Esophagus muscularis mucosa (tissue), 4 donors: ENCODE data around the gene VCPKMT. TPM values are rescaled to one million over a fixed set of nuclear protein-coding genes. Genes with fewer than 3 reads are reported as not detected.
A peak's percentile ranks its signal among the peaks of the same experiment; 100 is the strongest.

Experiments used
- DNase-seq: peaks from one replicate; pipeline ENCODE4 v3.0.0-alpha.2; 2017; ENCODE audit errors: extremely low spot score
- H3K27ac ChIP-seq, 4 donors: fragments of 200-600 bp; sonication (generic); replicated peaks in 1 of 4; 1 replicate in 3 of 4; 2 replicates in 1 of 4; pipeline ENCODE4 v1.5.1; 2016 to 2019; ENCODE audit warnings: mild to moderate bottlenecking in 1 of 4
- H3K27me3 ChIP-seq, 4 donors: fragments of 200-600 bp; sonication (generic); one replicate each; pipeline versions ENCODE4 v1.5.1 to v1.6.0; 2016 to 2019
- H3K36me3 ChIP-seq, 4 donors: fragments of 200-600 bp; sonication (generic); one replicate each; pipeline ENCODE4 v1.5.1; 2016 to 2019
- H3K4me1 ChIP-seq, 4 donors: fragments of 200-600 bp; sonication (generic); one replicate each; pipeline ENCODE4 v1.5.1; 2016 to 2019
- H3K4me3 ChIP-seq, 4 donors: fragments of 200-600 bp; sonication (generic); 1 replicate in 2 of 4; 2 replicates in 2 of 4; pipeline ENCODE4 v1.5.1; 2016 to 2019; ENCODE audit warnings: mild to moderate bottlenecking in 4 of 4, moderate library complexity in 1 of 4
- H3K9me3 ChIP-seq, 4 donors: fragments of 200-600 bp; sonication (generic); 1 replicate in 3 of 4; 2 replicates in 1 of 4; pipeline ENCODE4 v1.5.1; 2016 to 2019
- CTCF ChIP-seq, 3 experiments: fragments of 200-600 bp in 2 of 3; fragments of 450-650 bp in 1 of 3; sonication (generic) in 2 of 3; IDR thresholded peaks; one replicate each; pipeline ENCODE4 v1.5.1; 2017 to 2019; ENCODE audit warnings: antibody characterized with exemption in 3 of 3, mild to moderate bottlenecking in 2 of 3, moderate library complexity in 1 of 3
- EP300 ChIP-seq: sonication (generic); formaldehyde crosslinking; IDR thresholded peaks from one replicate; pipeline ENCODE4 v1.6.1; 2017; ENCODE audit warnings: antibody characterized with exemption
- POLR2A ChIP-seq: fragments of 450-650 bp; IDR thresholded peaks from one replicate; pipeline ENCODE4 v1.6.1; 2017; ENCODE audit warnings: antibody characterized with exemption, moderate library complexity, mild to moderate bottlenecking, low read depth
- POLR2AphosphoS5 ChIP-seq, 2 donors: sonication (generic); formaldehyde crosslinking; IDR thresholded peaks; one replicate each; pipeline ENCODE4 v1.6.1; 2017; ENCODE audit warnings: antibody characterized with exemption in 2 of 2
- WGBS: methylation state at CpG from one replicate; pipeline ENCODE4 v1.1.5; 2018; 5-methylcytosine and 5-hydroxymethylcytosine counted together
- intact Hi-C: fragments of 100-400 bp; cut with DNase I; formaldehyde crosslinking; loops from one replicate; pipeline ENCODE4 v1.15.1; 2023
- total RNA-seq, 4 donors: library from RNA; depleted of rRNA; stranded (reverse); fragments of >200 nt; gene quantifications; one replicate each; pipeline versions ENCODE4 v1.1.0 to v1.2.1, GENCODE V29; 2016

Gene VCPKMT
- total RNA-seq, 4 donors from 2014 or later = 3.1 to 5.4 (median 4.8) TPM

GRCh38 chr14:50107850-50108249 is 8.5 kb downstream of the VCPKMT start:
- no peak for DNase-seq
- no peaks in the 10 kb centered on the region for H3K9me3 ChIP-seq
- 73% methylated on average over 2 of the region's 2 CpGs for WGBS
- peaks cover 27 to 64% (median 45%) of the 10 kb centered on the region in 4 donors for H3K36me3 ChIP-seq
- peak overlapping the region in 2 of 4 donors; percentile 8 to 38 for H3K27ac ChIP-seq
- no peak overlapping the region for H3K4me3 ChIP-seq
- H3K4me1 ChIP-seq = no peaks in the 10 kb centered on the region
- no peaks in the 10 kb centered on the region for H3K27me3 ChIP-seq
- intact Hi-C loops = loop anchor here (5.0 to 10.0 kb wide), 2 partner anchors 103 to 241 kb away; no protein-coding TSS in a partner anchor
- TF ChIP-seq CTCF (IDR thresholded peaks at IDR 0.05) = no peak
- TF ChIP-seq POLR2AphosphoS5 (IDR thresholded peaks at IDR 0.05) = no peak
- TF ChIP-seq POLR2A = no peak
- no peak for TF ChIP-seq EP300

GRCh38 chr14:50106178-50106577 is 10.2 kb downstream of the VCPKMT start:
- Histone ChIP-seq H3K4me1 (no peaks in the 10 kb centered on the region), H3K27ac (no peak overlapping the region), H3K4me3 (no peak overlapping the region), H3K36me3 (peaks cover 15 to 47% (median 30%) of the 10 kb centered on the region in 4 donors), H3K9me3 (no peaks in the 10 kb centered on the region), H3K27me3 (no peaks in the 10 kb centered on the region)
- WGBS = 69% methylated on average over 4 of the region's 4 CpGs
- TF ChIP-seq POLR2AphosphoS5 (IDR thresholded peaks at IDR 0.05) (no peak), CTCF (IDR thresholded peaks at IDR 0.05) (no peak), POLR2A (no peak), EP300 (no peak)
- no peak for DNase-seq
- intact Hi-C loops = loop anchor here (5.0 to 10.0 kb wide), 2 partner anchors 101 to 239 kb away; no protein-coding TSS in a partner anchor

GRCh38 chr14:50103558-50103957 is 12.8 kb downstream of the VCPKMT start:
- Histone ChIP-seq H3K36me3 (peaks cover 0 to 22% (median 8%) of the 10 kb centered on the region in 4 donors), H3K4me1 (no peaks in the 10 kb centered on the region), H3K4me3 (no peak overlapping the region), H3K27ac (no peak overlapping the region), H3K9me3 (no peaks in the 10 kb centered on the region), H3K27me3 (no peaks in the 10 kb centered on the region)
- TF ChIP-seq CTCF (IDR thresholded peaks at IDR 0.05) = no peak
- TF ChIP-seq POLR2A = no peak
- TF ChIP-seq POLR2AphosphoS5 (IDR thresholded peaks at IDR 0.05) = no peak
- TF ChIP-seq EP300 = no peak
- no peak for DNase-seq
- intact Hi-C loops = loop anchor here (5.0 to 10.0 kb wide), 2 partner anchors 99 to 211 kb away; partner anchors contain the start of gene ARF6
- WGBS = 88% methylated on average over 6 of the region's 6 CpGs

GRCh38 chr14:50101417-50101816 is 15.0 kb downstream of the VCPKMT start:
- WGBS = 98% methylated on average over 7 of the region's 7 CpGs
- Histone ChIP-seq H3K27ac (no peak overlapping the region), H3K27me3 (no peaks in the 10 kb centered on the region), H3K9me3 (no peaks in the 10 kb centered on the region), H3K36me3 (peaks cover 0 to 4% (median 0%) of the 10 kb centered on the region in 4 donors), H3K4me1 (no peaks in the 10 kb centered on the region), H3K4me3 (no peak overlapping the region)
- DNase-seq = no peak
- no peak for TF ChIP-seq POLR2AphosphoS5 (IDR thresholded peaks at IDR 0.05)
- no peak for TF ChIP-seq POLR2A
- TF ChIP-seq EP300 = no peak
- TF ChIP-seq CTCF (IDR thresholded peaks at IDR 0.05) = no peak
- intact Hi-C loops = loop anchor here (5.0 to 10.0 kb wide), 2 partner anchors 97 to 209 kb away; partner anchors contain the start of gene ARF6

GRCh38 chr14:50100805-50101204 is 15.6 kb downstream of the VCPKMT start:
- intact Hi-C loops = loop anchor here (5.0 to 10.0 kb wide), 2 partner anchors 96 to 209 kb away; partner anchors contain the start of gene ARF6
- H3K27ac ChIP-seq = no peak overlapping the region
- H3K4me1 ChIP-seq = no peaks in the 10 kb centered on the region
- no peak overlapping the region for H3K4me3 ChIP-seq
- H3K9me3 ChIP-seq = no peaks in the 10 kb centered on the region
- H3K36me3 ChIP-seq = no peaks in the 10 kb centered on the region
- DNase-seq = no peak
- WGBS = 91% methylated on average over 2 of the region's 2 CpGs
- no peaks in the 10 kb centered on the region for H3K27me3 ChIP-seq
- TF ChIP-seq EP300 (no peak), CTCF (IDR thresholded peaks at IDR 0.05) (no peak), POLR2AphosphoS5 (IDR thresholded peaks at IDR 0.05) (no peak), POLR2A (no peak)
